ENCODE measurements around the gene EBF3. TPM values are rescaled to one million over a fixed set of nuclear protein-coding genes. Genes with fewer than 3 reads are reported as not detected.

The EBF3 gene
- total RNA-seq, 2 experiments from 2014 or later = not detected

DNA sequence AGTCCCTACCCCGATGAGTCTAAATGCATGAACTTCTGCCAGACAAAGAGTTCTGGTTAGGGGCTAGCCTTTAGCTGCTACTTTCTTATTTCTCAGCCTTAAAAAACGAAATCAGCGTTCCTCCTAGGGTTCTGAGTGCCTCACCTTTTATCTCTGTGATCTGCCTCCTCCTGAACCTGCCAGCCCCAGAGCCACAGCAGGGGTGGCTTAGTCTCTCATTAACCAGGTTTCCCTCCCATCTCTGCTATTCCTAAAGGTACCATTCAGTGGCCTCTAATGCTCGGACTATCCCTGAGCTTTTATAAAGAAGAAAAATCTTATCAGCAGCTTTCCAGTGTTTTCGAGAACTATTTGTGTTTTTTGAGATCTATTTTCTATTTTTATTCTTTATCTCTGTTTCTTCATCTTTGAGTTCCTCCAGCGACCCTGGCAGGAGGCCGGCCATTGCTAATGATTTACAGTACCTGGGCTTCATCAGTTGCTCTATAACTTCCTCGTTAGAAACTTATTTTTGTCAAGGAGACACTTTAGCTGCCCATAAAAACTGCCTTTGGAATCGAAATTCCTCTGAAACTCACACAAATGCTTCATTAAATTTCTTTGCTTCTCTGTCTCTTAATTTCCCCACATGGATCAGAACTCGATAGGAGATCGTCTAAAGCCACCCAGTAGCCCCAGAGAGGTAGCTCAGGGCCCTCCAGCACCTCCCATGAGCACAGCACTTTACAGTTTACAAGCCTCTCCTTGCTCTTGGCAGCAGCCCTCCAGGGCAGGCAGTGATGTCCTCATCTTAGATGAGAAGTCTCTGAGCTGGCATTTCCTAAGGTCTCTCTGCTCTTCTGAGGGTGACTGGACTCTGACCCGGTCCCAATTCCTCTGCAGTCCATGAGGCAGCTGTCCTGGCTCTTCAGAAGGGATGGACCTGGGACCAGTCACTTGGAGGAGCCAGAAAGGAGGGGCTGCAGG is 149.1 kb downstream of the EBF3 start:
- intact Hi-C loops (cut with micrococcal nuclease) = no loop called here
- Mint-ChIP-seq H3K4me3 (no peak overlapping the region), H3K36me3 (ENCODE audit: low read depth) (peaks cover 2% of the 10 kb centered on the region), H3K27ac (no peak overlapping the region), H3K27me3 (ENCODE audit: low read depth) (peaks cover 5% of the 10 kb centered on the region), H3K4me1 (ENCODE audit: low read depth) (no peaks in the 10 kb centered on the region), H3K9me3 (peaks cover 8% of the 10 kb centered on the region)
- DNase-seq = no peak
- CTCF ChIA-PET = interaction anchor here (0.6 kb wide), 1 partner anchor 505 kb away, joined by 3 read pairs; no protein-coding TSS in a partner anchor

DNA sequence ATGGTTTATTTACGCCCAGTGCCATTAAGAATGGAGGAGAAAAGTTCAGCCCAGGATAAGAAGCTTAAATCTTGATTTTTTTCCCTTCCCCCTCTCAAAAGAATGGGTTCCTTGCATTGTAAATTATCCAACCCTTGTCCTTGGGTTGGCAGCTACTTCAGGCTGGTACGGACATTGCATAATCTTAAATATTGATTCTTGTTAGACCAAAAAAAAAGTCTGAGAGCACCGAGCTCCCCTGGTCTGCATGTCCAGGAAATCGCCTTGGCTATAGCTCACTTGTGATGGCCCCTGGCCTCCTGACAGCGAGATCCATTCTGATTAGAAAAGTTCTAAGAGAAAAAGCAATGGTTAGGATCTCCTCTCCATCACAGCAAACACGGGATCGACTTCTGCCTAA is 151.7 kb downstream of the EBF3 start:
- Mint-ChIP-seq H3K36me3 (ENCODE audit: low read depth) (no peaks in the 10 kb centered on the region), H3K9me3 (peaks cover 1% of the 10 kb centered on the region), H3K4me3 (no peak overlapping the region), H3K4me1 (ENCODE audit: low read depth) (no peaks in the 10 kb centered on the region), H3K27ac (no peak overlapping the region), H3K27me3 (ENCODE audit: low read depth) (peaks cover 3% of the 10 kb centered on the region)
- CTCF ChIA-PET = no interaction called here
- intact Hi-C loops (cut with micrococcal nuclease) = no loop called here
- no peak for DNase-seq

- intact Hi-C loops (cut with micrococcal nuclease) = no loop called here
- Mint-ChIP-seq H3K27ac (no peak overlapping the region), H3K4me1 (ENCODE audit: low read depth) (no peaks in the 10 kb centered on the region), H3K36me3 (ENCODE audit: low read depth) (peaks cover 5% of the 10 kb centered on the region), H3K27me3 (ENCODE audit: low read depth) (peaks cover 3% of the 10 kb centered on the region), H3K9me3 (peaks cover 6% of the 10 kb centered on the region), H3K4me3 (no peak overlapping the region)
- CTCF ChIA-PET = no interaction called here
- no peak for DNase-seq
These were observed 152.9 kb downstream of the EBF3 start for GRCh38 chr10:129811208-129811607.

DNA sequence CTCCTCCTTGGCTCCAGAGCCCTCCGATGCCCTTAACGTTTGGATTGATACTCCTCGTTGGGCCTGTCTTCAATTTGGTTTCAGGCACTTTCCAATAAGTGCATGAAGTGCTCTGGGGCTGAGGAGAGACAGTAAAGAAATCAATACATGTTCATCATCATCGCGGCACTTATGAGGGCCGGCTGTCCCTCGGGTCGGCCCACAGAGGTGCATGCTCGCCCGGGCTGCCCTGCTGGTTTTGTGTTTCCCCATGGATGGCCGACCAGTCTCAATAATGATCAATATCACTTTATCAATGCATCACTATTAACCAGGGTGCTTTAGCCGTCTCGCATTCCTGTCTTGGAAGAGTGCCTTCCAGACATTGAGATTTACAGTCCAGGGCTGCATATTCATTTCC is 154.2 kb downstream of the EBF3 start:
- Mint-ChIP-seq H3K27me3 (ENCODE audit: low read depth) (peaks cover 3% of the 10 kb centered on the region), H3K36me3 (ENCODE audit: low read depth) (peaks cover 5% of the 10 kb centered on the region), H3K27ac (no peak overlapping the region), H3K9me3 (peaks cover 11% of the 10 kb centered on the region), H3K4me1 (ENCODE audit: low read depth) (no peaks in the 10 kb centered on the region), H3K4me3 (no peak overlapping the region)
- DNase-seq = no peak
- intact Hi-C loops (cut with micrococcal nuclease) = no loop called here
- CTCF ChIA-PET = no interaction called here

GRCh38 chr10:129809431-129809830 is 154.6 kb downstream of the EBF3 start:
- Mint-ChIP-seq H3K9me3 (peaks cover 12% of the 10 kb centered on the region), H3K27ac (no peak overlapping the region), H3K36me3 (ENCODE audit: low read depth) (peaks cover 6% of the 10 kb centered on the region), H3K27me3 (ENCODE audit: low read depth) (peaks cover 3% of the 10 kb centered on the region), H3K4me1 (ENCODE audit: low read depth) (no peaks in the 10 kb centered on the region), H3K4me3 (no peak overlapping the region)
- no peak for DNase-seq
- intact Hi-C loops (cut with micrococcal nuclease) = no loop called here
- CTCF ChIA-PET = no interaction called here

- DNase-seq = no peak
- CTCF ChIA-PET = no interaction called here
- H3K9me3 Mint-ChIP-seq = peaks cover 21% of the 10 kb centered on the region
- H3K4me3 Mint-ChIP-seq = no peak overlapping the region
- intact Hi-C loops (cut with micrococcal nuclease) = no loop called here
- H3K36me3 Mint-ChIP-seq (ENCODE audit: low read depth) = peaks cover 9% of the 10 kb centered on the region
- no peak overlapping the region for H3K27ac Mint-ChIP-seq
- H3K4me1 Mint-ChIP-seq (ENCODE audit: low read depth) = no peaks in the 10 kb centered on the region
- H3K27me3 Mint-ChIP-seq (ENCODE audit: low read depth) = peaks cover 5% of the 10 kb centered on the region
These were observed 155.7 kb downstream of the EBF3 start for GRCh38 chr10:129808092-129808983.

DNA sequence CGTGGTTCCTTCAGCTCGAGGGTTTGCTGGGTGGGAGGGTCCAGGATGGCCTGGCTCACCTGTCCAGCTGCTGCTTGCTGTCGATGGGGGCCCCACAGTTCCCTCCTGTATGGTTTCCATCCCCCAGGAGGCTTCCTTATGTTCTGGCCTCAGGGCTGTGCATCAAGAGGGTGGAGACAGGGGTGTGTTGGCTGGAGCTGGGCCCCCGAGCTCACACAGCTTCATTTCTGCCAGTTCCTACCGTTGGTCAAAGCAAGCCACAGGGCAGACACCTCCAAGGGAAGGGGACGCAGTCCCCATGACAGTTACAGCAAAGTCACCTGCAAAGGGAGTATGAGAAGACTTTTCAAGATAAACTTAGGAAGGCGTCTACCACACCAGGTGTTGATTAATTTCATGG is 156.9 kb downstream of the EBF3 start:
- Mint-ChIP-seq H3K36me3 (ENCODE audit: low read depth) (peaks cover 9% of the 10 kb centered on the region), H3K4me3 (no peak overlapping the region), H3K27me3 (ENCODE audit: low read depth) (peaks cover 5% of the 10 kb centered on the region), H3K27ac (no peak overlapping the region), H3K9me3 (peaks cover 21% of the 10 kb centered on the region), H3K4me1 (ENCODE audit: low read depth) (no peaks in the 10 kb centered on the region)
- DNase-seq = no peak
- intact Hi-C loops (cut with micrococcal nuclease) = no loop called here
- CTCF ChIA-PET = no interaction called here

DNA sequence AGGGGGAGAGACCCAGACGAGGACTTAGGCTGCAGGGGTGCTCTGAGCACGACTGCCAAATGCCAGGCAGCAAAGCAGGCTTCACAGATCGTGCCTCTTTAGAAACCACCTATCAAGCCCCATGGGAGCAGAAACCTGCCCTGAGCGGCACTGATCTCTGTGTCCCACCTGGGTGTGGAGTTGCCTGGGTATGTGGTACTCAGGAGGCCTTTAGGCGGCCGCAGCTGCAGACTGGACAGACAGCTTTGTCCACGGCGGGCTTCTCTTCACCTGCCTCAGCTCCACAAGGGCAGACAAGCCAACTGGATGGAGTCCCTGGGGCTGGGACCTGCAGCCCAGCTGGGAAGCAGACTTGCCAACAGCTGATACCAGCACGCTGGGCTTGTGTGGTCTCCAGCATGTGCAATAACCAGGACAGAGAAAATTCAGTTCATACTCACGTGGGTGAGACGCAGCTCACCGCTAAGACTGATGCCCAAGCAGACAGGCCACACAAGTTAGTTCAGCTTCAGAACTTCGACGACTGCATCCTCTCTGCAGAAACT is 163.2 kb downstream of the EBF3 start:
- peaks cover 4% of the 10 kb centered on the region for H3K36me3 Mint-ChIP-seq (ENCODE audit: low read depth)
- DNase-seq = no peak
- no peak overlapping the region for H3K4me3 Mint-ChIP-seq
- H3K27me3 Mint-ChIP-seq (ENCODE audit: low read depth) = peaks cover 2% of the 10 kb centered on the region
- H3K9me3 Mint-ChIP-seq = peaks cover 32% of the 10 kb centered on the region
- H3K4me1 Mint-ChIP-seq (ENCODE audit: low read depth) = no peaks in the 10 kb centered on the region
- CTCF ChIA-PET = no interaction called here
- intact Hi-C loops (cut with micrococcal nuclease) = no loop called here
- H3K27ac Mint-ChIP-seq = no peak overlapping the region

DNA sequence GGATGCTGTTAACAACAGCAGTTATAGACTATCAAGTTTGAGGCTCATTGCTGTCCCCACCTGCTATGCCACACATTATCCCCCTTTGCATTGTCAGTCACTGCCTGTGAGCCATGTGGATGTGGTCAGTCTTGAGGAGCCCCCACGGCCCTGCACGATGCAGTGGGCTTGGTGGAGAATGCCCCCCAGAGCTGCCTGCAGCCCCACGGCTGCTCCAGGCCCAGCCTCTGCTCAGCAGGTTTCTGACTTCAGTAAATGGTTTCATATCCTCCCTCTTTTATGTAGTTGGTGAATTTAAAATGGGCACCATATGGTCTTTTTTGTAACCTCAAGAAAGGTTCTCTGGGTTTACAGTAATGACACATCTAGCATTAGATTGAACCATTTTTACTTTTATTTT is 164.1 kb downstream of the EBF3 start:
- H3K4me1 Mint-ChIP-seq (ENCODE audit: low read depth) = no peaks in the 10 kb centered on the region
- H3K4me3 Mint-ChIP-seq = no peak overlapping the region
- H3K27me3 Mint-ChIP-seq (ENCODE audit: low read depth) = peaks cover 2% of the 10 kb centered on the region
- peaks cover 6% of the 10 kb centered on the region for H3K36me3 Mint-ChIP-seq (ENCODE audit: low read depth)
- H3K27ac Mint-ChIP-seq = no peak overlapping the region
- CTCF ChIA-PET = no interaction called here
- peaks cover 33% of the 10 kb centered on the region for H3K9me3 Mint-ChIP-seq
- intact Hi-C loops (cut with micrococcal nuclease) = no loop called here
- DNase-seq = no peak

DNA sequence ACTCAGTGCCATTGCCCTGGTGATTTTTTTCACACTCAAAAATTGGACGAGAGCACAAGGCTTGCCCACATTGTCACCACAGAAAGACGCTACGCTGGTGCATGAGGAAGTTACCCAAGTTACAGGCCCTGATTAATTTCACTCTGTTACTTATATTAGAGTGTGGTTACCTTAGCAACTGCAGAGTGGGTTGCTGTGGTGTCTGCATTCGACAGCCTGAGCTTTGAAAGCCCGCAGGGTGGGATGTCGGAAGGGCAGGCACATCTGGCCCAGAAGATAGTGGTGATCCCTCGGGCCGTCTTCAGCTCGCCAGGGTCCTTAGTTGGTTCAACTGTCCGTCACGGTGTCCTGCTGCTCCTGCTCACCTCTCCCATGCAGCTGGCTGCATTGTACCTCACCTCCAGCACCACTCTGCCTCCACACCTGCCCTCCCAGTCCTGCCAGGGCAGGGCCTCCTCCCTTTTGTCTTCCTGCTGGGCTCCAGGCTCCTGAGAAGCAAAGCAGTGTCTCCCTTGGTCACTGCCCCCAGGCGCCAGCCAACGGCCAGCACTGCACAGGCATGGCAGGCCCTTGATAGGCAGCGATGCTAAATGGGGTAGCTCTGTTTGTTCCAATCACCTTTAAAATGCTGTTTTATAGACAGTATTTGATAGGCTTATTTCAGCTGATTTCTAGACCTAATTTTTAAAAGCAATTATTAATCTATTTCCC is 167.2 kb downstream of the EBF3 start:
- peaks cover 44% of the 10 kb centered on the region for H3K9me3 Mint-ChIP-seq
- CTCF ChIA-PET = no interaction called here
- H3K4me1 Mint-ChIP-seq (ENCODE audit: low read depth) = no peaks in the 10 kb centered on the region
- H3K27ac Mint-ChIP-seq = no peak overlapping the region
- H3K27me3 Mint-ChIP-seq (ENCODE audit: low read depth) = no peaks in the 10 kb centered on the region
- no peak overlapping the region for H3K4me3 Mint-ChIP-seq
- H3K36me3 Mint-ChIP-seq (ENCODE audit: low read depth) = peaks cover 7% of the 10 kb centered on the region
- intact Hi-C loops (cut with micrococcal nuclease) = no loop called here
- DNase-seq = no peak

GRCh38 chr10:129793996-129794395 is 170.1 kb downstream of the EBF3 start:
- peaks cover 7% of the 10 kb centered on the region for H3K36me3 Mint-ChIP-seq (ENCODE audit: low read depth)

DNA sequence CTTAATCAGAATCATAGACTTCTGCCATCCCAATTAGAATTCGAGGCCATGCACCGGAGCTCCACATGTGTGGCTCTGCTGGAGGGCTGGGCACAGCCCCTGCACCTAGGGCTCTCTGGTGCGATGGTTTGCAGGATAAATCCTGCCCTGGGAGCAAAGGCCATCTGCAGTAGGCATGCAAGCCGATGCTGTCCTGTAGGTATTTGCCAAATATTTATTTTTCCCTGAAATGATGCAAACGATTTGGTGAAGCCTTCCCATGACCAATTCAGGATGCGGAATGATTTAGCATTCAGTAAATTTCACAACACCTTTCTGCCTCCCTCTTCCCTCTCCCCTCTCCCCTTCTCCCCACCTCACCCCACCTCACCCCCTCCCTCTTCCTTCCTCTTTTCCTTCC is 170.6 kb downstream of the EBF3 start:
- intact Hi-C loops (cut with micrococcal nuclease) = no loop called here
- Mint-ChIP-seq H3K4me3 (no peak overlapping the region), H3K27ac (no peak overlapping the region), H3K4me1 (ENCODE audit: low read depth) (no peaks in the 10 kb centered on the region), H3K27me3 (ENCODE audit: low read depth) (no peaks in the 10 kb centered on the region), H3K36me3 (ENCODE audit: low read depth) (peaks cover 8% of the 10 kb centered on the region), H3K9me3 (peaks cover 58% of the 10 kb centered on the region)
- DNase-seq = no peak
- CTCF ChIA-PET = no interaction called here

More at GRCh38 chr10:129793996-129794395, 170.1 kb downstream of the EBF3 start:
- CTCF ChIA-PET = interaction anchor here (0.6 kb wide), 1 partner anchor 800 kb away, joined by 3 read pairs; no protein-coding TSS in a partner anchor
- no peak overlapping the region for H3K4me3 Mint-ChIP-seq
- H3K4me1 Mint-ChIP-seq (ENCODE audit: low read depth) = no peaks in the 10 kb centered on the region
- intact Hi-C loops (cut with micrococcal nuclease) = no loop called here
- no peaks in the 10 kb centered on the region for H3K27me3 Mint-ChIP-seq (ENCODE audit: low read depth)
- DNase-seq = no peak
- H3K27ac Mint-ChIP-seq = no peak overlapping the region
- H3K9me3 Mint-ChIP-seq = peaks cover 60% of the 10 kb centered on the region
